ENCODE measurements around the gene PDE11A.

PDE11A gene

DNA sequence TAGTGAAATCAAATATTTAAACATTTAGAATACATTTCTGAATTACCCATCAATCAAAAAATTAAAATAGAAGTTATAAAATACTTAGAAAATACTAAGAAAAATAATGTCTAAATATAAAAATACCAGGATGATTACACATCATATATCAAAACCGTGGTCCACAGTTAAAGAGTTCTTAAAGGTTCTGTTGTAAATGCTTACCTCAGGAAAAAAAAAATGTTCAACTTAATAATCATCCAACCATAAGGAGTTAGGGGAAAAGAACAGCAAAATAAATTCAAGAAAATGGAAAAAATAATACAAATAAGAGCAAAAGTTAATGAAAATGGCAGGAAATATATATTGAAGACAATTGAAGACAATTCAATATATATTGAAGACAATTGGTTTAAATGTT lies 43.2 kb downstream of the PDE11A start:
- POLR2A ChIA-PET: no interaction called here
- TF ChIP-seq SP1 (IDR thresholded peaks at IDR 0.05) (no peak), ZNF384 (IDR thresholded peaks at IDR 0.05) (no peak), L3MBTL2 (conservative IDR thresholded peaks at IDR 0.05) (no peak), ELF4 (IDR thresholded peaks at IDR 0.05) (no peak), LEF1 (IDR thresholded peaks at IDR 0.05; ENCODE audit: borderline replicate concordance) (no peak), FOXM1 (IDR thresholded peaks at IDR 0.05; ENCODE audit: borderline replicate concordance) (no peak), FOXA1 (IDR thresholded peaks at IDR 0.05) (no peak)
- CTCF ChIA-PET: no interaction called here
- no peak for DNase-seq (ENCODE audit: extremely low spot score)

DNA sequence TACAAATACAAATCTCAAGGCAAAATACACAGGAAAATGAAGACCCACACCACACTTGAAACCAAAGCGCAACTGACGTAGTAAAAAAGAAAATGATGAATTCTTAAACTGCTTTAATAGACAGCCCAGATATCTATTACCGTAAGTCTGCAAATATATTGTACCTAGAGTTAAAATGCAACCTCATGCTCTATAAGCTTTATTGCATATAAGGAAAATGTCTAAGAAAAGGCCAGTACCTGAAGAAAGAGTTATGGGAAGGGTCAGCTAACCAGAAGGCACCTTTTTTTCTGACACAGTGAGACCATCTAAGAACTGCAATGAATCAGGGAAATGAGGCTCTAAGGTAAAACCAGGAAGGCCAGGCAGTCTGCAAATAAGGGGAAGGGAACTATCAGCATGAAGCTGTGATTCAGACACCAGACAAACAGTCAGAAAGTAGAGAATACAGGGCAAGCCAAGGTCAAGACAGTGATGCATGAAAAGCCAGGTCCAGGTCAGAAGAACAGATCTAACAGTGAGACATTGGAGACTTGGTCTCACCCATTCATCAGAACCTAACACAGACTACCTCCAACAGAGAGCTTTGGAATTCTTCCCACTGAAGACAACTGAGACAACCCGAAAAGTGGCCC lies 46.9 kb downstream of the PDE11A start:
- POLR2A ChIA-PET: no interaction called here
- CTCF ChIA-PET: no interaction called here
- no peak for DNase-seq (ENCODE audit: extremely low spot score)
- TF ChIP-seq FOXK2 (IDR thresholded peaks at IDR 0.05): no peak

DNA sequence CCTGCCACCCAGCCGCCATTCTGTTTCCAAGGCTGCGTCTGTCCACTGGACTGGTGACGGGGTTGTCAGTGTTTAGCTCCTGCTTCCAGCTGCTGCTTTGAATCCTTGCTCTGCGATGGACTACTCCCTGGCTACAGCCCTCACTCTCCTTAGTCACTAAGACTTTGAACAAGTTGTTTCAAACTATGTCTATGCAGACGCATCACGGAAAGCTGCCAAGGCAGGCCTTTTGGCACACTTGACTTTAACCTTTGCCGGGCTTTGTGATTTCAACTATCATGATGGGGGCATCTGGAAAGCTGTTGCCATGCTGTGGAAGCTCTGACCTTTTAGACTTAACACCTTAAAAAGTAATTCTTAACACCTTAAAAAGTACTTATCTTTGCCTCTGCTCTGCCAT lies 54.4 kb downstream of the PDE11A start:
- TF ChIP-seq BHLHE40 (IDR thresholded peaks at IDR 0.05; ENCODE audit: borderline replicate concordance) (no peak), FOXA1 (IDR thresholded peaks at IDR 0.05) (no peak), FOXM1 (IDR thresholded peaks at IDR 0.05; ENCODE audit: borderline replicate concordance) (no peak), NFRKB (IDR thresholded peaks at IDR 0.05) (no peak), TARDBP (IDR thresholded peaks at IDR 0.05) (no peak), LEF1 (IDR thresholded peaks at IDR 0.05; ENCODE audit: borderline replicate concordance) (no peak), SP1 (IDR thresholded peaks at IDR 0.05) (no peak), SUZ12 (IDR thresholded peaks at IDR 0.05) (no peak), L3MBTL2 (conservative IDR thresholded peaks at IDR 0.05) (no peak), PKNOX1 (IDR thresholded peaks at IDR 0.05) (no peak), HDGF (IDR thresholded peaks at IDR 0.05; ENCODE audit: borderline replicate concordance) (no peak), ARNT (IDR thresholded peaks at IDR 0.05) (no peak)
- ChIA-PET POLR2A (no interaction called here), CTCF (no interaction called here)
- DNase-seq (ENCODE audit: extremely low spot score): no peak

GRCh38 chr2:178016612-178017011 lies 56.0 kb downstream of the PDE11A start:
- ChIA-PET CTCF (no interaction called here), POLR2A (no interaction called here)
- DNase-seq (ENCODE audit: extremely low spot score): no peak
- no peak for TF ChIP-seq PKNOX1 (IDR thresholded peaks at IDR 0.05)
- TF ChIP-seq HDGF (IDR thresholded peaks at IDR 0.05; ENCODE audit: borderline replicate concordance): no peak
- no peak for TF ChIP-seq TARDBP (IDR thresholded peaks at IDR 0.05)
- no peak for TF ChIP-seq ARNT (IDR thresholded peaks at IDR 0.05)
- TF ChIP-seq CTBP1 (IDR thresholded peaks at IDR 0.05; ENCODE audit: borderline replicate concordance): no peak
- TF ChIP-seq SUZ12 (IDR thresholded peaks at IDR 0.05): no peak
- no peak for TF ChIP-seq ZNF384 (IDR thresholded peaks at IDR 0.05)
- no peak for TF ChIP-seq NFRKB (IDR thresholded peaks at IDR 0.05)
- TF ChIP-seq FOXM1 (IDR thresholded peaks at IDR 0.05; ENCODE audit: borderline replicate concordance): no peak
- TF ChIP-seq BHLHE40 (IDR thresholded peaks at IDR 0.05; ENCODE audit: borderline replicate concordance): no peak
- no peak for TF ChIP-seq L3MBTL2 (conservative IDR thresholded peaks at IDR 0.05)
- no peak for TF ChIP-seq LEF1 (IDR thresholded peaks at IDR 0.05; ENCODE audit: borderline replicate concordance)
- no peak for TF ChIP-seq ELF4 (IDR thresholded peaks at IDR 0.05)
- TF ChIP-seq FOXK2 (IDR thresholded peaks at IDR 0.05): no peak
- TF ChIP-seq FOXA1 (IDR thresholded peaks at IDR 0.05): no peak
- no peak for TF ChIP-seq SP1 (IDR thresholded peaks at IDR 0.05)

DNA sequence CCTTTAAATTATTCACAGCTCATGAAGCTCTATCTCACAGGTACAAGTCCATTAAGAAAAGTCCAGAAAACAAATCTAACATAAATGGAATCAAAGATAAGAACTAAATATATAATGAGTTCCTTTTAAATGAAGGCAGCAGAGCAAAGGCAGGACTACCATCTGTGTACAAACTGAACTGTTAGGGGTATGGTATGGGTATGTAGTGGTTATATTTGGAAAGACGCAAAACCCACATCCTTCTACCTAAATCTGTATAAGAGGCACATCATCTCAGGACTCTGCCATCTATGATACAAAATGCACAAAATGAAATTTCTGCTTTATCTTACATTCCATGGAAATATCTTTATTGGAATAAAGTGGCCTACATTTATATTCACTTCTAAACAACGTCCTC lies 59.9 kb downstream of the PDE11A start:
- POLR2A ChIA-PET: no interaction called here
- CTCF ChIA-PET: no interaction called here
- DNase-seq (ENCODE audit: extremely low spot score): no peak
- no peak for TF ChIP-seq FOXA1 (IDR thresholded peaks at IDR 0.05)
- TF ChIP-seq FOXM1 (IDR thresholded peaks at IDR 0.05; ENCODE audit: borderline replicate concordance): no peak
- TF ChIP-seq LEF1 (IDR thresholded peaks at IDR 0.05; ENCODE audit: borderline replicate concordance): no peak
- no peak for TF ChIP-seq SP1 (IDR thresholded peaks at IDR 0.05)
- no peak for TF ChIP-seq BHLHE40 (IDR thresholded peaks at IDR 0.05; ENCODE audit: borderline replicate concordance)
- no peak for TF ChIP-seq PKNOX1 (IDR thresholded peaks at IDR 0.05)
- TF ChIP-seq NFRKB (IDR thresholded peaks at IDR 0.05): no peak
- TF ChIP-seq CTBP1 (IDR thresholded peaks at IDR 0.05; ENCODE audit: borderline replicate concordance): no peak
- no peak for TF ChIP-seq TARDBP (IDR thresholded peaks at IDR 0.05)
- no peak for TF ChIP-seq FOXK2 (IDR thresholded peaks at IDR 0.05)
- no peak for TF ChIP-seq SUZ12 (IDR thresholded peaks at IDR 0.05)
- TF ChIP-seq HDGF (IDR thresholded peaks at IDR 0.05; ENCODE audit: borderline replicate concordance): no peak
- TF ChIP-seq ELF4 (IDR thresholded peaks at IDR 0.05): no peak
- TF ChIP-seq L3MBTL2 (conservative IDR thresholded peaks at IDR 0.05): no peak
- TF ChIP-seq ARNT (IDR thresholded peaks at IDR 0.05): no peak

DNA sequence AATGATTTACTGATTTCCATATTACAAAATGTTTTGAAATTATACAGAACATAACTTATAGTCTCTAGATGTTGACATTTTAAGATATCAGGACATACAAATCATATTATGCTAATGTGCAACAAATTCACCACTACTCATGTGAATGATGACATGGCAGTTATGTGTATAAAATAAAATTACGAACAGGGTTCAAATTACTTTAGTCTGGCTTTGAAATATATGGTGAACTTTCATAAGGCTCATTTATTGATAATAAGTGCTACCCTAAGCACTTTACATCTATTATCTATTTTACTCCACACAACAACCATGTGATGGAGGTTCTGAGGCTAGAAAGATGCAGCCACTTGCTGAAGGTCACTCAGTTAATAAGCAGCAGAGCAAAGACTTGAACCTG lies 62.8 kb downstream of the PDE11A start:
- TF ChIP-seq PKNOX1 (IDR thresholded peaks at IDR 0.05) (no peak), BHLHE40 (IDR thresholded peaks at IDR 0.05; ENCODE audit: borderline replicate concordance) (no peak), FOXK2 (IDR thresholded peaks at IDR 0.05) (no peak), HDGF (IDR thresholded peaks at IDR 0.05; ENCODE audit: borderline replicate concordance) (no peak), SUZ12 (IDR thresholded peaks at IDR 0.05) (no peak), ARNT (IDR thresholded peaks at IDR 0.05) (no peak), NFRKB (IDR thresholded peaks at IDR 0.05) (no peak), L3MBTL2 (conservative IDR thresholded peaks at IDR 0.05) (no peak), TARDBP (IDR thresholded peaks at IDR 0.05) (no peak), ELF4 (IDR thresholded peaks at IDR 0.05) (no peak), LEF1 (IDR thresholded peaks at IDR 0.05; ENCODE audit: borderline replicate concordance) (no peak), FOXA1 (IDR thresholded peaks at IDR 0.05) (no peak), ZNF384 (IDR thresholded peaks at IDR 0.05) (no peak), SP1 (IDR thresholded peaks at IDR 0.05) (no peak), FOXM1 (IDR thresholded peaks at IDR 0.05; ENCODE audit: borderline replicate concordance) (no peak)

More for the DNA sequence above, 62.8 kb downstream of the PDE11A start:
- CTCF ChIA-PET: no interaction called here
- POLR2A ChIA-PET: no interaction called here
- no peak for DNase-seq (ENCODE audit: extremely low spot score)
